Hepatocyte (in vitro differentiated cells): ENCODE measurements around the gene BUB1B.

ENCODE experiments used
- CTCF ChIP-seq: fragments of 200-600 bp; sonication (generic); IDR thresholded peaks from 2 replicates; pipeline ENCODE4 v1.5.1; 2016; ENCODE audit warnings: antibody characterized with exemption, mild to moderate bottlenecking; ENCODE audit not compliant: poor library complexity
- EZH2 ChIP-seq: fragments of 200-600 bp; sonication (generic); IDR thresholded peaks from 2 replicates; pipeline ENCODE4 v1.6.1; 2016; ENCODE audit warnings: antibody characterized with exemption, mild to moderate bottlenecking, borderline replicate concordance
- EZH2phosphoT487 ChIP-seq: fragments of 200-600 bp; sonication (generic); IDR thresholded peaks from one replicate; pipeline ENCODE4 v1.6.1; 2018; ENCODE audit warnings: antibody characterized with exemption, mild to moderate bottlenecking, low read depth, moderate library complexity; ENCODE audit not compliant: unreplicated experiment, severe bottlenecking

GRCh38 chr15:40253167-40253790 lies 92.4 kb downstream of the BUB1B start:
- TF ChIP-seq CTCF (no peak), EZH2 (no peak), EZH2phosphoT487 (no peak)
